CD4-positive, CD25-positive, alpha-beta regulatory T cell (primary cell): Measurements from ENCODE around the gene HPX. TPM values are rescaled to one million over a fixed set of nuclear protein-coding genes. Genes with fewer than 3 reads are reported as not detected.
A peak's percentile ranks its signal among the peaks of the same experiment; 100 is the strongest.

Experiments used
- ATAC-seq, 2 donors: fragments of 150-1000 bp; cut with Tn5 transposase; one replicate each; pipeline ENCODE4 v1.10.0; 2021; ENCODE audit warnings: low read depth in 2 of 2, moderate number of reproducible peaks in 2 of 2, moderate library complexity in 1 of 2
- DNase-seq, 3 donors: peaks; one replicate each; pipeline versions ENCODE4 v3.0.0 to v3.0.0-alpha.2; 2012 to 2022; ENCODE audit warnings: mixed read lengths in 1 of 3
- H3K27ac ChIP-seq: one replicate; pipeline ENCODE4 v1.7.0; 2013; ENCODE audit warnings: mild to moderate bottlenecking, low read length; ENCODE audit not compliant: insufficient read depth, poor library complexity, severe bottlenecking
- H3K27me3 ChIP-seq: one replicate; pipeline ENCODE4 v1.7.0; 2013; ENCODE audit warnings: low read length; ENCODE audit not compliant: control insufficient read depth, insufficient read depth
- H3K36me3 ChIP-seq: one replicate; pipeline ENCODE4 v1.7.0; 2013; ENCODE audit warnings: mild to moderate bottlenecking, low read length, moderate library complexity; ENCODE audit not compliant: control insufficient read depth, insufficient read depth
- H3K4me1 ChIP-seq: 2 replicates; pipeline ENCODE4 v1.7.0; 2013; ENCODE audit warnings: mild to moderate bottlenecking, low read length; ENCODE audit not compliant: insufficient read depth, control insufficient read depth, poor library complexity, severe bottlenecking
- H3K4me3 ChIP-seq: one replicate; pipeline ENCODE4 v1.7.0; 2013; ENCODE audit warnings: low read depth, mild to moderate bottlenecking, low read length, moderate library complexity
- H3K9me3 ChIP-seq, 2 experiments: 1 replicate in 1 of 2; 2 replicates in 1 of 2; pipeline ENCODE4 v1.7.0; 2013; ENCODE audit warnings: low read length in 2 of 2, mild to moderate bottlenecking in 1 of 2, moderate library complexity in 1 of 2; ENCODE audit not compliant: control insufficient read depth in 2 of 2
- H3K27ac Mint-ChIP-seq, 3 donors: one replicate each; pipeline ENCODE4 v1.8.0; 2020 to 2022; ENCODE audit warnings: mild to moderate bottlenecking in 3 of 3, mixed read lengths in 3 of 3, moderate library complexity in 2 of 3
- H3K27me3 Mint-ChIP-seq: one replicate; pipeline ENCODE4 v1.8.0; 2022; ENCODE audit warnings: mild to moderate bottlenecking, mixed read lengths
- H3K36me3 Mint-ChIP-seq: one replicate; pipeline ENCODE4 v1.8.0; 2020; ENCODE audit warnings: mixed read lengths
- H3K4me1 Mint-ChIP-seq, 4 donors: one replicate each; pipeline ENCODE4 v1.8.0; 2020 to 2022; ENCODE audit warnings: mixed read lengths in 4 of 4, mild to moderate bottlenecking in 1 of 4
- H3K4me3 Mint-ChIP-seq, 4 donors: one replicate each; pipeline ENCODE4 v1.8.0; 2020 to 2022; ENCODE audit warnings: mild to moderate bottlenecking in 4 of 4, mixed read lengths in 4 of 4, moderate library complexity in 3 of 4
- H3K9me3 Mint-ChIP-seq, 7 donors: one replicate each; pipeline ENCODE4 v1.8.0; 2020 to 2022; ENCODE audit warnings: mixed read lengths in 7 of 7, mild to moderate bottlenecking in 3 of 7, moderate library complexity in 2 of 7
- polyA plus RNA-seq, 4 donors: library from polyadenylated mRNA; unstranded; fragments of 300-500 nt; fragmentation: Illumina TruSeq; gene quantifications; one replicate each; pipeline ENCODE4 v1.2.3, GENCODE V29; 2021
- total RNA-seq: library from RNA; stranded (reverse); gene quantifications from one replicate; pipeline ENCODE4 v1.2.3, GENCODE V29; 2022

HPX gene
- total and polyA plus RNA-seq, 5 donors from 2014 or later = 1.5 TPM; not detected in 4

GRCh38 chr11:6419009-6419631 is 21.7 kb downstream of the HPX start, which contains the start of gene APBB1:
TSS of gene APBB1 (minus strand) at chr11:6419094. CDS start at chr11:6411347, 7,747 bp downstream.
- Mint-ChIP-seq H3K4me3 (peak within 1 kb of the TSS; percentile 89 to 90 (median 90)), H3K4me1 (peaks cover 0 to 10% (median 4%) of the 10 kb centered on the region in 4 donors), H3K27ac (peak within 1 kb of the TSS; percentile 66 to 89 (median 87)), H3K27me3 (peaks cover 18% of the 10 kb centered on the region), H3K36me3 (peaks cover 4% of the 10 kb centered on the region), H3K9me3 (peaks cover 0 to 4% (median 0%) of the 10 kb centered on the region in 7 donors)
- H3K36me3 ChIP-seq = no peaks in the 10 kb centered on the region
- H3K9me3 ChIP-seq = no peaks in the 10 kb centered on the region
- DNase-seq = peak; percentile 61 to 79 (median 78)
- H3K4me3 ChIP-seq = peak within 1 kb of the TSS; percentile 87
- H3K4me1 ChIP-seq = peaks cover 43% of the 10 kb centered on the region
- peak within 1 kb of the TSS; percentile 81 for H3K27ac ChIP-seq
- peaks cover 15% of the 10 kb centered on the region for H3K27me3 ChIP-seq
- peak; percentile 77 to 78 for ATAC-seq

- Histone ChIP-seq H3K4me1 (peaks cover 48% of the 10 kb centered on the region), H3K27me3 (peaks cover 11% of the 10 kb centered on the region), H3K36me3 (no peaks in the 10 kb centered on the region), H3K27ac (peak overlapping the region; percentile 81), H3K9me3 (no peaks in the 10 kb centered on the region), H3K4me3 (peak overlapping the region; percentile 84)
- peaks cover 0 to 10% (median 4%) of the 10 kb centered on the region in 4 donors for H3K4me1 Mint-ChIP-seq
- H3K36me3 Mint-ChIP-seq = peaks cover 4% of the 10 kb centered on the region
- H3K27ac Mint-ChIP-seq = no peak overlapping the region
- no peak overlapping the region for H3K4me3 Mint-ChIP-seq
- ATAC-seq (no peak), DNase-seq (no peak)
- peaks cover 13% of the 10 kb centered on the region for H3K27me3 Mint-ChIP-seq
- peaks cover 0 to 4% (median 0%) of the 10 kb centered on the region in 7 donors for H3K9me3 Mint-ChIP-seq
These were observed 22.2 kb downstream of the HPX start for GRCh38 chr11:6418557-6419008.

GRCh38 chr11:6417907-6418556 is 22.8 kb downstream of the HPX start:
- H3K27ac Mint-ChIP-seq = no peak overlapping the region
- peaks cover 4% of the 10 kb centered on the region for H3K36me3 Mint-ChIP-seq
- ATAC-seq (no peak), DNase-seq (no peak)
- H3K27ac ChIP-seq = peak overlapping the region; percentile 81
- peaks cover 0 to 10% (median 5%) of the 10 kb centered on the region in 4 donors for H3K4me1 Mint-ChIP-seq
- H3K9me3 ChIP-seq = no peaks in the 10 kb centered on the region
- no peaks in the 10 kb centered on the region for H3K36me3 ChIP-seq
- H3K27me3 ChIP-seq = peaks cover 6% of the 10 kb centered on the region
- H3K9me3 Mint-ChIP-seq = peaks cover 0 to 4% (median 0%) of the 10 kb centered on the region in 7 donors
- no peak overlapping the region for H3K4me3 Mint-ChIP-seq
- peaks cover 54% of the 10 kb centered on the region for H3K4me1 ChIP-seq
- H3K4me3 ChIP-seq = peak overlapping the region; percentile 84
- H3K27me3 Mint-ChIP-seq = peaks cover 7% of the 10 kb centered on the region

GRCh38 chr11:6415797-6416196 is 25.0 kb downstream of the HPX start:
- ATAC-seq = no peak
- H3K27ac Mint-ChIP-seq = no peak overlapping the region
- Histone ChIP-seq H3K4me3 (peak overlapping the region; percentile 58), H3K4me1 (peaks cover 71% of the 10 kb centered on the region), H3K36me3 (peaks cover 7% of the 10 kb centered on the region), H3K27ac (peak overlapping the region; percentile 74), H3K9me3 (no peaks in the 10 kb centered on the region), H3K27me3 (no peaks in the 10 kb centered on the region)
- peaks cover 10% of the 10 kb centered on the region for H3K36me3 Mint-ChIP-seq
- H3K4me3 Mint-ChIP-seq = no peak overlapping the region
- no peak for DNase-seq
- peaks cover 2% of the 10 kb centered on the region for H3K27me3 Mint-ChIP-seq
- H3K9me3 Mint-ChIP-seq = peaks cover 0 to under 1% (median 0%) of the 10 kb centered on the region in 7 donors
- peaks cover 0 to 13% (median 8%) of the 10 kb centered on the region in 4 donors for H3K4me1 Mint-ChIP-seq

GRCh38 chr11:6414874-6415328 is 25.9 kb downstream of the HPX start:
- Histone ChIP-seq H3K4me3 (peak overlapping the region; percentile 58), H3K27ac (peak overlapping the region; percentile 74), H3K9me3 (no peaks in the 10 kb centered on the region), H3K36me3 (peaks cover 14% of the 10 kb centered on the region), H3K4me1 (peaks cover 78% of the 10 kb centered on the region), H3K27me3 (no peaks in the 10 kb centered on the region)
- Mint-ChIP-seq H3K4me1 (peaks cover 0 to 16% (median 8%) of the 10 kb centered on the region in 4 donors), H3K36me3 (peaks cover 14% of the 10 kb centered on the region), H3K9me3 (no peaks in the 10 kb centered on the region), H3K27ac (no peak overlapping the region), H3K4me3 (no peak overlapping the region), H3K27me3 (no peaks in the 10 kb centered on the region)
- DNase-seq (peak in 1 of 3 donors; percentile 53), ATAC-seq (no peak)

- H3K4me1 Mint-ChIP-seq = peaks cover 0 to 20% (median 11%) of the 10 kb centered on the region in 4 donors
- peak overlapping the region; percentile 74 for H3K27ac ChIP-seq
These were observed 27.0 kb downstream of the HPX start for GRCh38 chr11:6413791-6414201.

GRCh38 chr11:6411594-6412031 is 29.2 kb downstream of the HPX start:
- Histone ChIP-seq H3K27me3 (no peaks in the 10 kb centered on the region), H3K4me1 (peaks cover 74% of the 10 kb centered on the region), H3K36me3 (peaks cover 27% of the 10 kb centered on the region), H3K4me3 (no peak overlapping the region), H3K9me3 (no peaks in the 10 kb centered on the region), H3K27ac (no peak overlapping the region)
- Mint-ChIP-seq H3K4me1 (peaks cover 6 to 35% (median 22%) of the 10 kb centered on the region in 4 donors), H3K36me3 (peaks cover 32% of the 10 kb centered on the region), H3K27me3 (no peaks in the 10 kb centered on the region), H3K9me3 (no peaks in the 10 kb centered on the region), H3K4me3 (peak overlapping the region in 2 of 4 donors; percentile 36 to 61), H3K27ac (peak overlapping the region in 2 of 3 donors; percentile 56 to 89)
- DNase-seq (no peak), ATAC-seq (no peak)

More at GRCh38 chr11:6413791-6414201, 27.0 kb downstream of the HPX start:
- DNase-seq = peak; percentile 62 to 87 (median 79)
- Mint-ChIP-seq H3K27me3 (no peaks in the 10 kb centered on the region), H3K36me3 (peaks cover 23% of the 10 kb centered on the region), H3K9me3 (no peaks in the 10 kb centered on the region), H3K4me3 (no peak overlapping the region), H3K27ac (no peak overlapping the region)
- Histone ChIP-seq H3K27me3 (no peaks in the 10 kb centered on the region), H3K4me1 (peaks cover 74% of the 10 kb centered on the region), H3K9me3 (no peaks in the 10 kb centered on the region), H3K36me3 (peaks cover 25% of the 10 kb centered on the region), H3K4me3 (peak overlapping the region; percentile 58)
- ATAC-seq = peak; percentile 91 to 92
